Fibroblast of pulmonary artery (primary cell): ENCODE results near the gene FUT7.

Source experiments
- DNase-seq: peaks from one replicate; pipeline ENCODE4 v3.0.0-alpha.2; 2010; ENCODE audit warnings: low read depth
- H3K4me3 ChIP-seq: replicated peaks from 2 replicates; pipeline ENCODE4 v1.5.1; 2011; ENCODE audit warnings: low read depth, mild to moderate bottlenecking, control low read depth, low read length, moderate library complexity
- TF ChIP-seq, protein P1 (sequence below): IDR thresholded peaks from 2 replicates; pipeline ENCODE4 v1.5.1; 2011; ENCODE audit warnings: mild to moderate bottlenecking, control low read depth, low read length, inconsistent platforms; ENCODE audit errors: missing control alignments

Gene FUT7

DNA sequence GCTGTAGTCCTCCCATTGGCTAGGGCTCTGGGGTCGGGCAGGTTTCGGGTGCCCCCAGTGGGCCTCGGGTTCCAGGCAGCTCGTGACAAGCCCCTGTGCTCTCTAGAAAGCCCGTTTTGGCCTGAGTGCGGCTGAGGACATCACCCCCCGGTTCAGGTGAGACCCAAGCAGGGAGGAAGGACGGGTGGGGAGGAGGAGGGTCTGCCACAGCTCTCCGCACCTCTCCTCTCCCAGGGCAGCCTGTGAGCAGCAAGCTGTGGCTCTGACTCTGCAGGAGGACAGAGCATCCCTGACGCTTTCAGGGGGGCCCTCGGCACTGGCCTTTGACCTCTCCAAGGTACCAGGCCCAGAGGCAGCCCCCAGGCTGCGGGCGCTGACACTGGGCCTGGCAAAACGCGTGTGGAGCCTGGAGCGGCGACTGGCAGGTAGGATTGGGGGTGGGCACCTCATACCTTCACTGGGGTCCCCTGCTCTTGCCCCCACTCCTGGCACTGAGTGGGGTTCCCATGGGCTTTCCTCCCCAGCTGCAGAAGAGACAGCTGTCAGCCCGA, 39.0 kb downstream of the FUT7 start:
- TF ChIP-seq, protein P1, sequence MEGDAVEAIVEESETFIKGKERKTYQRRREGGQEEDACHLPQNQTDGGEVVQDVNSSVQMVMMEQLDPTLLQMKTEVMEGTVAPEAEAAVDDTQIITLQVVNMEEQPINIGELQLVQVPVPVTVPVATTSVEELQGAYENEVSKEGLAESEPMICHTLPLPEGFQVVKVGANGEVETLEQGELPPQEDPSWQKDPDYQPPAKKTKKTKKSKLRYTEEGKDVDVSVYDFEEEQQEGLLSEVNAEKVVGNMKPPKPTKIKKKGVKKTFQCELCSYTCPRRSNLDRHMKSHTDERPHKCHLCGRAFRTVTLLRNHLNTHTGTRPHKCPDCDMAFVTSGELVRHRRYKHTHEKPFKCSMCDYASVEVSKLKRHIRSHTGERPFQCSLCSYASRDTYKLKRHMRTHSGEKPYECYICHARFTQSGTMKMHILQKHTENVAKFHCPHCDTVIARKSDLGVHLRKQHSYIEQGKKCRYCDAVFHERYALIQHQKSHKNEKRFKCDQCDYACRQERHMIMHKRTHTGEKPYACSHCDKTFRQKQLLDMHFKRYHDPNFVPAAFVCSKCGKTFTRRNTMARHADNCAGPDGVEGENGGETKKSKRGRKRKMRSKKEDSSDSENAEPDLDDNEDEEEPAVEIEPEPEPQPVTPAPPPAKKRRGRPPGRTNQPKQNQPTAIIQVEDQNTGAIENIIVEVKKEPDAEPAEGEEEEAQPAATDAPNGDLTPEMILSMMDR: no peak

DNA sequence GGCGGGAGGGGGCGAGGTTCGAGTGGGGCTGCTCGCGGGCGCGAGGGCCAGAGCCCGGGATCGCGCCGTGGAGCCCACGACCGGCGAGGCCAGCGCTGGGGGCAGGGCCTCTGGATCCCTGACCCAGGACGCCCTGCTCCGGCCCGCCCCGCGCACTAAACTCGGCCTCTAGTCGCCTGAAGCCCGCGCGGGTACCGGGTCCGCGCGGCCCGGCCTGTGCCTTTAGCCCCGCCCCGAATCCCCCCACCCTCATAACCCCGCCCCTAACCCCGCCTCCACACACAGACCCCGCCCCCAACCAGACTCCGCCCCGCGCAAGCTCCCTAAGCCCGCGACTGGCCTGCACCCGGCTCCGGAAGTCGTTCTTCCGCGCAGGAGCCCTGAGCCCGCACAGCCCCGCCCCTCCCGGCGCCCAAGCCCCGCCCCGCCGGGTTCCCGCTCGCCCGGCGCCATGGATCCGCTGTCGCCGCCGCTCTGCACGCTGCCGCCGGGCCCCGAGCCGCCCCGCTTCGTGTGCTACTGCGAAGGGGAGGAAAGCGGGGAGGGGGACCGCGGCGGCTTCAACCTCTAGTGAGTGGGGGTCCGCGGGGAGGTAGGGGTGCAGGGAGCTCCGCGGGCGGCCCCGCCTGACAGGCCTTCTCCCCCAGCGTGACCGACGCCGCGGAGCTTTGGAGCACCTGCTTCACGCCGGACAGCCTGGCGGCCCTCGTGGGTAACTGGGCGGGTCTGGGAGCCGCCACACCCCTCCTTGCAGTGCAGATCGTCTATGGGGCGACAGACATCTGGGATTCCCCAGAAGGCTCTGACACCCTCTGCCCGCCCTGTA, 39.7 kb downstream of the FUT7 start, which contains the start of gene PAXX:
Gene PAXX, plus strand, starts transcription at position 430 of the 826 bp plus-strand sequence. Its CDS starts 22 bp downstream, at position 452.
- TF ChIP-seq, protein P1: no peak
- peak; percentile 88 for DNase-seq
- H3K4me3 ChIP-seq: peak within 1 kb of the TSS; percentile 69

More for the DNA sequence above, 39.0 kb downstream of the FUT7 start:
- DNase-seq: no peak
- peak overlapping the region; percentile 69 for H3K4me3 ChIP-seq

DNA sequence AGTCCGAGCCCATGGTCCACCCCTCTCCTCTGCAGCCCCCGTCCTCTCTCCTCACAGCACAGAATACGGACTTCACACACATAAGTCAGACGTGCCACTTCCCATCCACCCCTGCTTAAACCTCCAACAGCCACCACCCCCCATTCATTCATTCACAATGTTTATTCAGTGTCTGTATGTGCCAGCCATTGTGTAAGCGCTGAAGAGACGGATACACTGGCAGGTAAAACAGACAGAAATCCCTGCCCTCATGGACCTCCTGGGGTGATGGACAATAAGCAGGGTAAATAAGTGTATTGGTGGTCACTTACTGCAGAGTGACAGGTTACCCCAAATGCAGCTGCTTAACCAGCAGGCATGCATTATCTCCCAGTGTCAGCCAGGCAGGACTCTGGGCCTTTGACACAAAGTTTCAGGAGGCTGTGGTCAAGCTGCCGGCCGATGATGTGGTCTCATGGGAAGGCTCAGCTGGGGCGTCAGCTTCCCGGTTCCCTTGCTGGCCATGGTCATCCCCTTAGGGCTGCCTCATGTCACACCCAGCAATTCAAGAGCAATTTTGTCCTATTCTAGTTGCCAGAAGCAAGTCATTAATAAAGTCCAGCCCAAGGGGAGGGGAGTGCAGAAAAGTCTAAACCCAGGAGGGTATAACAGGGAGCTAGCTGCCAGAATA, 41.5 kb downstream of the FUT7 start:
- TF ChIP-seq, protein P1: no peak
- no peak for DNase-seq
- no peak overlapping the region for H3K4me3 ChIP-seq

DNA sequence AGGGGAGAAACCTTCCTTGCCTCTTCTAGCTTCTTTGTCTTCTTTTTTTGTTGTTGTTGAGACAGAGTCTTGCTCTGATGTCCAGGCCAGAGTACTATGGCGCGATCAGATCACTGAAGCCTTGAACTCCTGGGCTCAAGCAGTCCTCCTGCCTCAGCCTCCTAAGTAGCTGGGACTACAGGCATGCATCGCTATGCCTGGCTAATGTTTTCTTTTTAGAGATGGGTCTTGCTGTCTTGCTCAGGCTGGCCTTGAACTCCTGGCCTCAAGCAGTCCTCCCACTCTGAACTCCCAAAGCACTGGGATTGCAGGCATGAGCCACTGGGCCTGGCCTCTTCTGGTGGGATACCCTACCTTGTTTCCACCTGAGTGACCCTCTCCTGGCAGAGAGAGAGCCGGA, 43.0 kb downstream of the FUT7 start:
- TF ChIP-seq, protein P1: no peak
- no peak for DNase-seq

DNA sequence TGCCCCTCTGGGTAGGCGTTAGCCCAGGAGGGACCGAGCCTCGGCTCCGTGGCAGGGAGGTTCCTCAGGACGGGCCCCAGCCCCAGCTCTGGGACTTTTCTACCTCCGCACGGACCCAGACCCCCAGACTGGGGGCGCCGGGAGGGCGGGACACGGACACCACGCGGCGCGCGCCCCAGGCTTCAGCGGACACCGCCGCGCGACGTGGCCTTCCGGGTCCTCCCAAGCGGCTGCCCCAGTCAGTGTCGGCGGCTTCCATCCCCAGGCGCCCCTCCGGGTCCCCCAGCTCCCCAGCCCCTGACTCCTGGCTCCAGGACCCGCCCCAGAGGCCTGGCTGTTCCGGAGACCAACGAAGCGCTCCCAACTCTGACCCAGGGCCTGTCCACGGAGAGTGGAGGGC, 46.0 kb downstream of the FUT7 start:
- H3K4me3 ChIP-seq: no peak overlapping the region
- TF ChIP-seq, protein P1: no peak
- DNase-seq: no peak

More for the DNA sequence above, 43.0 kb downstream of the FUT7 start:
- no peak overlapping the region for H3K4me3 ChIP-seq

DNA sequence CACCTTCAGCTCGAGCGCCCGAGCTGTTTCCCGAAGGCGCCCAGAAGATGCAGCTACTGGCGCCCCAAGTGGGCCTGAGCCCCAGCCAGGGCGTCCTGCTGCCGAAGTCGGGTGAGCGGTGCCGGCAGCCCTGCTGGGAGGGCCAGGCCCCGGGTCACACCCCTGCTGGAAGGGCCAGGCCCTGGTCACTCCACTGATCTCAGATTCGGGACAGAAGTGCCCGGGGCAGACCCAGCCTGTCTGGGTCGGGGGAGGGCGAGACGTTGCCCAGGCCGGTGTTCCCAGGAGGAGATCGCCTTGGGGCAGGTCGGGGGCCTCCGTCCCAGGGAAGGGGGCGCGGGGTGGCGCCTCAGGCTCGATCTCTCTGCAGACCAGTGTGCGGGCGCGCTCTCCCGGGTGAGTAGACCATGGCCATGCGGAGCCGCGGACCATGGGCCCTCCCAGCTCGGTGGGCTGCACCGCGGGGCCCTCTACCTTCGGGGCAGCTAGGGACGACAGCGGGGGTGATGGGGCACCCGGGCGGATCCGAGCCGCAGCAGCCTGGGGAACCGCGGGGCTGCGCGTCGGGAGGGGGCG, 46.8 kb downstream of the FUT7 start:
- H3K4me3 ChIP-seq: no peak overlapping the region
- DNase-seq: no peak
- TF ChIP-seq, protein P1: no peak
